EH (cell line): ENCODE results near the gene CPSF6.
"Not testable (repeated sequence)": the region's sequence is repeated elsewhere in the genome, so short reads cannot be mapped to it uniquely, and the experiment has no call there.

Experiments
- DNase-seq: peaks from one replicate; pipeline ENCODE4 v3.0.0-alpha.2; 2015; ENCODE audit warnings: low read depth

CPSF6 gene, protein sequence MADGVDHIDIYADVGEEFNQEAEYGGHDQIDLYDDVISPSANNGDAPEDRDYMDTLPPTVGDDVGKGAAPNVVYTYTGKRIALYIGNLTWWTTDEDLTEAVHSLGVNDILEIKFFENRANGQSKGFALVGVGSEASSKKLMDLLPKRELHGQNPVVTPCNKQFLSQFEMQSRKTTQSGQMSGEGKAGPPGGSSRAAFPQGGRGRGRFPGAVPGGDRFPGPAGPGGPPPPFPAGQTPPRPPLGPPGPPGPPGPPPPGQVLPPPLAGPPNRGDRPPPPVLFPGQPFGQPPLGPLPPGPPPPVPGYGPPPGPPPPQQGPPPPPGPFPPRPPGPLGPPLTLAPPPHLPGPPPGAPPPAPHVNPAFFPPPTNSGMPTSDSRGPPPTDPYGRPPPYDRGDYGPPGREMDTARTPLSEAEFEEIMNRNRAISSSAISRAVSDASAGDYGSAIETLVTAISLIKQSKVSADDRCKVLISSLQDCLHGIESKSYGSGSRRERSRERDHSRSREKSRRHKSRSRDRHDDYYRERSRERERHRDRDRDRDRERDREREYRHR

GRCh38 chr12:69239352-69239921 is at the start of gene CPSF6:
CPSF6 (plus strand) TSS chr12:69239569; CDS start chr12:69239647, 78 bp downstream.
- DNase-seq: peak; percentile 93

GRCh38 chr12:69196302-69197288 is 42.8 kb upstream of the CPSF6 start:
- DNase-seq: peak; percentile 2

- DNase-seq: not testable (repeated sequence)
Observed at GRCh38 chr12:69199976-69200375, 39.4 kb upstream of the CPSF6 start.

GRCh38 chr12:69204191-69204590 is 35.2 kb upstream of the CPSF6 start:
- DNase-seq: no peak

- no peak for DNase-seq
Observed at GRCh38 chr12:69210661-69211060, 28.7 kb upstream of the CPSF6 start.

GRCh38 chr12:69211160-69211559 is 28.2 kb upstream of the CPSF6 start:
- no peak for DNase-seq

- no peak for DNase-seq
Observed at GRCh38 chr12:69214169-69214568, 25.2 kb upstream of the CPSF6 start.

DNA sequence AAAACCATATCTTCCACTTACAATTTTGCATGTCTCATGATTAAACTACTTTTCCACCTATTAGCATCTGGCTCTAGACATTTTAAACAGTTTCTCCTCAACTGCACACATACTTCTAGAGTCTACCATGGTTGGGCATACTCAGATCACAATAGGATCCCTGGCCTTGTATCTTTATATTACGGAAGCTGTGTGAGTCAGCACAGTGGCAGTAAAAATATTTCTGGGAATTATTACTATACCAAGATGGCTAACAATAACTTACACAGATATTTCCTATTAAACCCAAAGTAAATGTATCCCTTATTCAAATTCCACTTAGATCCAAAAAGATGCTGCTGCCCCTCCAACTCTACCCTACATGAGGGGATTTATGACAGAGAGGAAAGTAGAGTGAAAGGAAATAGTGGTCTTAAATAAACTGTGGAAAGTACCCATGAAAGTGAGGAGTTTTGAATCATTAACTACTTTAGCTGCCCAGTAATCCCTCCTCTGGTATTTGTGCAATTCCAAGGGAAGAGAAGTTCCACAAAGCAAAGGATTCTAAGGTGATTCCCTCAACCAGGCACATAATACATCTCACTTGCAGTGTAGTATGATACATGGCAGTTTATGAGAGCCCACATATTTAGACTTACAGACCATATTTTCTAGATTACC is 14.0 kb upstream of the CPSF6 start:
- peak; percentile 12 for DNase-seq

- DNase-seq: no peak
Observed at GRCh38 chr12:69231479-69231878, 7.9 kb upstream of the CPSF6 start.

DNA sequence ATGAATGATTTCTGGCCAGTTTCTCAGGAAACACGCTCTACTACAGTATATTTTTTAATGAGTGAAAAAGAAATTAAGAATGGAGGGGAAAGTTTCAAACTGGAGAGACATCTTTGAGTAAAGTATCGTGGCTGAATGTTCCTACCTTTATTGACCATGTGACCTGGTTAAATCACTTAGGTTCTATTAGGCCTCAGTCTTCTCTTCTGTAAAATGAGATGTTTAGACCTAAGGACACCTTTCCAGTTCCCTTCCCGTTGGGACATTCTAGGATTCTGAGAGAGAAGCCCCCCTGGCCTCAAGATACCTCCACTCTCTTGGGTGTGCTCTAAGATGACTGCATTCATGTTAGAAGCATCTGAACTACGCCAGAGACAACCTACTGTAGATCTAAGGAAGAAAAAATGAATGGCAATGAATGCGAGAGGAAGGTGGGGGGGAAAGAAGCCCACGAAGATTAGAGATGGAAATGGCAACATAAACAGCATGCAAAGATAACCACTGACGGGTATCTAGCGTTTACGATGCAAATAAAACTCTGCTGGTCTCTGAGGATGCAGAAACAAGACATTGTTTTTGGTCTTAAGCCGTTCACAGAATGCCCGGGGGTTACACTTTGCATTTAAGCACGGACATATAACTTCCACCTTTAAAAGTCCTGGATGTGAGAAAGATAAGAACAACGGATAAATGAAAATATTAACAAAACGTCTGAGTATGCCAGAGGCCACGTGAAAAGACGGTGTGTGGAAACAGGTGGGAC is 599 bp upstream of the CPSF6 start:
- DNase-seq: no peak

DNA sequence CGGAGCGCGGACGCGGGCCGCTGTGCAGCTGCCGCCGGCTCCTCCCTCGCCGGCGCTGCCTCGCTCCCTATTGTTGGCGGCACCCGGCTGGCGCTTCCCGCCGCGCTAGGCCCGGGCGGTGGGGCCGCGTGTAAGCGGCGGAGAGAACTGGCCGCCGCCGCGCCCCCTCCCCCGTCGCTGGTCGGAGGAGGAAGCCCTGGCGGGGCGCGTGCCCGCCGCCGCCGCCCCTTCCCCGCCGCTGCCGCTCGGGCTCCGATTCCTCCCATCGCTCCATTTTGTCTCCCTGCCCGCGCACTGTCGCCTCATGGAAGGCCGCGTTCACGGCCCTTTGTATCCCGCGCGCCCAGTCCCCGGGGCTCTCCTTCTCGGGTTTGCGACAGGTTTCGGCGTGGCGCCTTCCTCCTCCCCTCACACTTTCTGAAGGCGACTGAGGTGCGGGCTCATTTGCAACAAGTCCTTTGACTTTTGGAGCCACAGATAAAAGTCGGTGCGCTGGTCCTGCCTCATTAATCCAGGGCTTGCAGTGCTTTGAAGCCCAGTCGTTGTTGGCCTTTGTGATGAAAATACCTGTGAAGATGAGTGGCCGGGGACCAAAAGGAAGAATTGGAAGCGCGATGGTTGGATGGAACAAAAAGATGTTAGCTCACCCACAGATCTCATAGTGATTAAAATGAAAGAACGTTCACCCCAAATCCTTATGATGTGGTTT is 707 bp downstream of the CPSF6 start:
- peak; percentile 56 for DNase-seq

- peak; percentile 20 for DNase-seq
Observed at GRCh38 chr12:69240631-69240995, 1.2 kb downstream of the CPSF6 start.

GRCh38 chr12:69241438-69242092 is 2.2 kb downstream of the CPSF6 start:
- DNase-seq: peak; percentile 8

- DNase-seq: no peak
Observed at GRCh38 chr12:69243099-69244084, 4.0 kb downstream of the CPSF6 start.

GRCh38 chr12:69247268-69248018 is 8.1 kb downstream of the CPSF6 start:
- DNase-seq: no peak

GRCh38 chr12:69252033-69252432 is 12.7 kb downstream of the CPSF6 start:
- peak; percentile 69 for DNase-seq

DNA sequence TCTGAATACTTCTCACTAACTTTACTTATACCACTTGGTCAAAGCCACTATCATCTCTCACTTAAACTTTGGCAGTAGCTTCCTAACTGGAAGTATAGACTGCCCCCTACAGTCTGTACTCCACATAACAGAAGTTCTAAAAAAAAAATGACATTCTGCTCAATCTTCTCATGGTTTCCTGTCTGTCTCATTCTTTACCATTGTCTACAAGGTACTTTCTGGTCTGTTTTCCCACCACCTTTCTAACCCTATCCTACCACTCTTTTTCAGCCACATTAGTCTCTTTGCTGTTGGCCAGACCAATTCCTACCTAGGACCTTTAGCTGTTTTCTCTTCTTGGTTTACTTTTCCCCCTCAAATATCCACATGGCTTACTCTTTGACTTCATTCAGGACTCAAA is 14.7 kb downstream of the CPSF6 start:
- DNase-seq: peak; percentile 55

- no peak for DNase-seq
Observed at GRCh38 chr12:69254862-69255261, 15.5 kb downstream of the CPSF6 start.
